Liver (tissue), 9 donors: ENCODE results near the gene HUNK. TPM values are rescaled to one million over a fixed set of nuclear protein-coding genes. Genes with fewer than 3 reads are reported as not detected.

ENCODE experiments used
- DNase-seq: peaks from one replicate; pipeline ENCODE4 v3.0.0-alpha.2; 2017; ENCODE audit warnings: low spot score
- H3K27ac ChIP-seq, 2 donors: one replicate each; pipeline ENCODE4 v1.7.0; 2013; ENCODE audit warnings: inconsistent platforms in 2 of 2, low read length in 2 of 2, control low read depth in 1 of 2, low read depth in 1 of 2, mild to moderate bottlenecking in 1 of 2
- H3K27me3 ChIP-seq, 4 donors: one replicate each; pipeline versions ENCODE4 v1.6.1 to v1.7.0; 2013; ENCODE audit warnings: low read length in 3 of 4, inconsistent platforms in 1 of 4, mild to moderate bottlenecking in 1 of 4, moderate library complexity in 1 of 4; ENCODE audit not compliant: control insufficient read depth in 4 of 4, insufficient read depth in 4 of 4
- H3K36me3 ChIP-seq, 4 donors: one replicate each; pipeline versions ENCODE4 v1.6.1 to v1.7.0; 2013; ENCODE audit warnings: low read length in 3 of 4, mild to moderate bottlenecking in 3 of 4, low read depth in 1 of 4, moderate library complexity in 1 of 4; ENCODE audit not compliant: control insufficient read depth in 4 of 4, insufficient read depth in 3 of 4
- H3K4me1 ChIP-seq, 4 donors: one replicate each; pipeline versions ENCODE4 v1.6.1 to v1.7.0; 2013; ENCODE audit warnings: low read length in 3 of 4, mild to moderate bottlenecking in 3 of 4, moderate library complexity in 1 of 4; ENCODE audit not compliant: control insufficient read depth in 4 of 4, insufficient read depth in 4 of 4
- H3K4me3 ChIP-seq, 3 donors: one replicate each; pipeline versions ENCODE4 v1.6.1 to v1.7.0; 2013; ENCODE audit warnings: low read length in 3 of 3, control low read depth in 1 of 3, low read depth in 1 of 3, mild to moderate bottlenecking in 1 of 3
- H3K9ac ChIP-seq, 2 donors: one replicate each; pipeline ENCODE4 v1.7.0; 2013; ENCODE audit warnings: low read length in 2 of 2, mild to moderate bottlenecking in 2 of 2, moderate library complexity in 2 of 2, control low read depth in 1 of 2, low read depth in 1 of 2
- H3K9me3 ChIP-seq, 4 donors: one replicate each; pipeline versions ENCODE4 v1.6.1 to v1.7.0; 2013; ENCODE audit warnings: low read length in 3 of 4; ENCODE audit not compliant: control insufficient read depth in 4 of 4
- CTCF ChIP-seq: fragments of 150-350 bp; IDR thresholded peaks from 2 replicates; pipeline ENCODE4 v1.5.1; 2017; ENCODE audit warnings: improper control_type of control experiment, low read depth, low read length; ENCODE audit not compliant: missing input control
- EGR1 ChIP-seq, 2 donors: IDR thresholded peaks; 2 replicates each; pipeline ENCODE4 v1.6.1; 2016 to 2018; ENCODE audit warnings: antibody characterized with exemption in 2 of 2, low read depth in 2 of 2
- FOXA1 ChIP-seq: IDR thresholded peaks from 2 replicates; pipeline ENCODE4 v1.6.1; 2016; ENCODE audit warnings: antibody characterized with exemption
- FOXA2 ChIP-seq: IDR thresholded peaks from 2 replicates; pipeline ENCODE4 v1.6.1; 2016; ENCODE audit warnings: antibody characterized with exemption
- GABPA ChIP-seq, 2 donors: IDR thresholded peaks in 1 of 2; conservative IDR thresholded peaks in 1 of 2; 2 replicates each; pipeline ENCODE4 v1.6.1; 2016; ENCODE audit warnings: antibody characterized with exemption in 2 of 2, mild to moderate bottlenecking in 1 of 2, moderate library complexity in 1 of 2
- HNF4A ChIP-seq, 2 donors: conservative IDR thresholded peaks; 2 replicates each; pipeline ENCODE4 v1.6.1; 2016; ENCODE audit warnings: antibody characterized with exemption in 2 of 2, mild to moderate bottlenecking in 2 of 2
- HNF4G ChIP-seq: IDR thresholded peaks from 2 replicates; pipeline ENCODE4 v1.6.1; 2016; ENCODE audit warnings: antibody characterized with exemption
- JUND ChIP-seq, 2 donors: IDR thresholded peaks; 2 replicates each; pipeline ENCODE4 v1.6.1; 2016; ENCODE audit warnings: antibody characterized with exemption in 2 of 2
- NR2F2 ChIP-seq: IDR thresholded peaks from 2 replicates; pipeline ENCODE4 v1.6.1; 2016; ENCODE audit warnings: antibody characterized with exemption
- RAD21 ChIP-seq, 2 donors: IDR thresholded peaks; 2 replicates each; pipeline ENCODE4 v1.6.1; 2016; ENCODE audit warnings: antibody characterized with exemption in 2 of 2, mild to moderate bottlenecking in 2 of 2
- RXRA ChIP-seq, 2 donors: IDR thresholded peaks; 2 replicates each; pipeline ENCODE4 v1.6.1; 2017 to 2018; ENCODE audit warnings: antibody characterized with exemption in 2 of 2, mild to moderate bottlenecking in 1 of 2
- SP1 ChIP-seq: IDR thresholded peaks from 2 replicates; pipeline ENCODE4 v1.6.1; 2018; ENCODE audit warnings: antibody characterized with exemption, mild to moderate bottlenecking
- TAF1 ChIP-seq: conservative IDR thresholded peaks from 2 replicates; pipeline ENCODE4 v1.6.1; 2016; ENCODE audit warnings: antibody characterized with exemption, mild to moderate bottlenecking
- YY1 ChIP-seq: IDR thresholded peaks from 2 replicates; pipeline ENCODE4 v1.6.1; 2016; ENCODE audit warnings: antibody characterized with exemption, mild to moderate bottlenecking
- WGBS: extraction: QIAGEN DNeasy Blood & Tissue Kit; methylation state at CpG from one replicate; pipeline ENCODE4 v1.1.7; 2013; 5-methylcytosine and 5-hydroxymethylcytosine counted together
- polyA plus RNA-seq, 2 donors: library from polyadenylated mRNA; stranded (reverse) in 1 of 2; unstranded in 1 of 2; fragments of 200-250 nt in 1 of 2; fragments of >200 nt in 1 of 2; fragmentation: Nextera tagmentation in 1 of 2; extraction: Ambion mirVana in 1 of 2; gene quantifications; one replicate each; pipeline versions ENCODE4 v1.2.1 to v1.2.3, GENCODE V29; 2013 to 2015
- total RNA-seq, 2 donors: library from RNA; depleted of rRNA; stranded (reverse); fragments of >200 nt; gene quantifications; one replicate each; pipeline ENCODE4 v1.2.3, GENCODE V29; 2014
- TF ChIP-seq, protein P1 (sequence below): IDR thresholded peaks from 2 replicates; pipeline ENCODE4 v1.6.1; 2016; ENCODE audit warnings: antibody characterized with exemption
- TF ChIP-seq, protein P2 (sequence below): IDR thresholded peaks from 2 replicates; pipeline ENCODE4 v1.6.1; 2016; ENCODE audit warnings: antibody characterized with exemption
- TF ChIP-seq, protein P3 (sequence below): IDR thresholded peaks from 2 replicates; pipeline ENCODE4 v1.6.1; 2016; ENCODE audit warnings: antibody characterized with exemption, mild to moderate bottlenecking
- donor health status: healthy.
- donor health status: healthy.
- donor health status: healthy.
- donor health status: healthy.
- donor health status: healthy.

HUNK gene
- total and polyA plus RNA-seq, 4 donors, result 0.11 to 0.92 (median 0.30) TPM

DNA sequence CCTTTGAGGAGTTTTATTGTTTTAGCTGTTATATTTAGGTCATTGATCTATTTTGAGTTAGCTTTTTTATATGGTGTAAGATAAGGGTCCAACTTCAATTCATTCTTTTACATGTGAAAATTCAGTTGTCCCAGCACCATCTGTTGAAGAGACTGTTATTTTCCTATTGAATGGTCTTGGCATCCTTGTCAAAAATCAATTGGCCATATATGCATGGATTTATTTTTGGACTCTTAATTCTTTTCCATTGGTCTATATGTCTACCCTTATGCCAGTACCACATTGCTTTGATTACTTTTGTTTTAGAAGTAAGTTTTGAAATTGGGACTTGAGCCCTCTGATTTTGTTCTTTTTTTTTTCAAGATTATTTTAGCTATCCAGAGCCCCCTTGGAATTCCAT is 35.8 kb upstream of the HUNK start (continued):
- TF ChIP-seq YY1, result no peak
- no peak for TF ChIP-seq EGR1 (IDR thresholded peaks at IDR 0.05; ENCODE audit: low read depth in 2 of 2)
- no peak for TF ChIP-seq FOXA1
- TF ChIP-seq, protein P1, sequence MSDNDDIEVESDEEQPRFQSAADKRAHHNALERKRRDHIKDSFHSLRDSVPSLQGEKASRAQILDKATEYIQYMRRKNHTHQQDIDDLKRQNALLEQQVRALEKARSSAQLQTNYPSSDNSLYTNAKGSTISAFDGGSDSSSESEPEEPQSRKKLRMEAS, result no peak
- no peak for TF ChIP-seq RXRA (IDR thresholded peaks at IDR 0.05)
- TF ChIP-seq RAD21 (IDR thresholded peaks at IDR 0.05), result no peak
- TF ChIP-seq GABPA (IDR thresholded peaks at IDR 0.05 in 1 of 2, conservative IDR thresholded peaks at IDR 0.05 in 1 of 2), result no peak

GRCh38 chr21:31837618-31838390 is 35.0 kb upstream of the HUNK start:
- no peaks in the 10 kb centered on the region for H3K9me3 ChIP-seq
- H3K4me3 ChIP-seq, result no peak overlapping the region
- TF ChIP-seq TAF1 (no peak), CTCF (no peak), YY1 (no peak), RAD21 (IDR thresholded peaks at IDR 0.05) (no peak), SP1 (no peak), RXRA (IDR thresholded peaks at IDR 0.05) (no peak), FOXA2 (no peak), HNF4G (no peak), JUND (IDR thresholded peaks at IDR 0.05) (no peak), NR2F2 (no peak), GABPA (IDR thresholded peaks at IDR 0.05 in 1 of 2, conservative IDR thresholded peaks at IDR 0.05 in 1 of 2) (no peak), HNF4A (conservative IDR thresholded peaks at IDR 0.05) (no peak)
- TF ChIP-seq, protein P2, sequence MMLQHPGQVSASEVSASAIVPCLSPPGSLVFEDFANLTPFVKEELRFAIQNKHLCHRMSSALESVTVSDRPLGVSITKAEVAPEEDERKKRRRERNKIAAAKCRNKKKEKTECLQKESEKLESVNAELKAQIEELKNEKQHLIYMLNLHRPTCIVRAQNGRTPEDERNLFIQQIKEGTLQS, result no peak
- TF ChIP-seq, protein P3, sequence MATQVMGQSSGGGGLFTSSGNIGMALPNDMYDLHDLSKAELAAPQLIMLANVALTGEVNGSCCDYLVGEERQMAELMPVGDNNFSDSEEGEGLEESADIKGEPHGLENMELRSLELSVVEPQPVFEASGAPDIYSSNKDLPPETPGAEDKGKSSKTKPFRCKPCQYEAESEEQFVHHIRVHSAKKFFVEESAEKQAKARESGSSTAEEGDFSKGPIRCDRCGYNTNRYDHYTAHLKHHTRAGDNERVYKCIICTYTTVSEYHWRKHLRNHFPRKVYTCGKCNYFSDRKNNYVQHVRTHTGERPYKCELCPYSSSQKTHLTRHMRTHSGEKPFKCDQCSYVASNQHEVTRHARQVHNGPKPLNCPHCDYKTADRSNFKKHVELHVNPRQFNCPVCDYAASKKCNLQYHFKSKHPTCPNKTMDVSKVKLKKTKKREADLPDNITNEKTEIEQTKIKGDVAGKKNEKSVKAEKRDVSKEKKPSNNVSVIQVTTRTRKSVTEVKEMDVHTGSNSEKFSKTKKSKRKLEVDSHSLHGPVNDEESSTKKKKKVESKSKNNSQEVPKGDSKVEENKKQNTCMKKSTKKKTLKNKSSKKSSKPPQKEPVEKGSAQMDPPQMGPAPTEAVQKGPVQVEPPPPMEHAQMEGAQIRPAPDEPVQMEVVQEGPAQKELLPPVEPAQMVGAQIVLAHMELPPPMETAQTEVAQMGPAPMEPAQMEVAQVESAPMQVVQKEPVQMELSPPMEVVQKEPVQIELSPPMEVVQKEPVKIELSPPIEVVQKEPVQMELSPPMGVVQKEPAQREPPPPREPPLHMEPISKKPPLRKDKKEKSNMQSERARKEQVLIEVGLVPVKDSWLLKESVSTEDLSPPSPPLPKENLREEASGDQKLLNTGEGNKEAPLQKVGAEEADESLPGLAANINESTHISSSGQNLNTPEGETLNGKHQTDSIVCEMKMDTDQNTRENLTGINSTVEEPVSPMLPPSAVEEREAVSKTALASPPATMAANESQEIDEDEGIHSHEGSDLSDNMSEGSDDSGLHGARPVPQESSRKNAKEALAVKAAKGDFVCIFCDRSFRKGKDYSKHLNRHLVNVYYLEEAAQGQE, result no peak
- TF ChIP-seq, protein P1, result no peak
- H3K4me1 ChIP-seq, result no peaks in the 10 kb centered on the region
- no peaks in the 10 kb centered on the region for H3K36me3 ChIP-seq
- H3K9ac ChIP-seq, result no peak overlapping the region
- DNase-seq, result no peak
- 72% methylated on average over 3 of the region's 3 CpGs for WGBS
- H3K27me3 ChIP-seq, result no peaks in the 10 kb centered on the region
- no peak overlapping the region for H3K27ac ChIP-seq
